ENCODE data around the gene ROCK2. TPM values are rescaled to one million over a fixed set of nuclear protein-coding genes. Genes with fewer than 3 reads are reported as not detected.

The ROCK2 gene
- polyA plus RNA-seq, 2 of the 4 experiments (the other 2 are of a cell fraction), result 34.0 to 38.7 TPM

GRCh38 chr2:11314487-11314886 is 29.9 kb downstream of the ROCK2 start (continued):
- TF ChIP-seq RAD21 (conservative IDR thresholded peaks at IDR 0.05 in 1 of 2, IDR thresholded peaks at IDR 0.05 in 1 of 2), result no peak
- no peak for TF ChIP-seq MAX (IDR thresholded peaks at IDR 0.05)
- TF ChIP-seq HDAC2 (IDR thresholded peaks at IDR 0.05), result no peak
- no peak for TF ChIP-seq HEYL (CRISPR knock-in tag; IDR thresholded peaks at IDR 0.05)
- no peak for TF ChIP-seq ATOH8 (CRISPR knock-in tag; IDR thresholded peaks at IDR 0.05; ENCODE audit: low read depth)
- no peak for TF ChIP-seq SREBF2 (IDR thresholded peaks at IDR 0.05)
- no peak for TF ChIP-seq NFE2L2 (conservative IDR thresholded peaks at IDR 0.05; ENCODE audit: low read length)

- no peaks in the 10 kb centered on the region for H3K9me3 ChIP-seq
- H3K4me1 ChIP-seq, result peaks cover 48% of the 10 kb centered on the region
- ChIA-PET CTCF (interaction anchor here (1.0 kb wide), 1 partner anchor 99 kb away, joined by 3 read pairs; no protein-coding TSS in a partner anchor), POLR2A (no interaction called here)
- WGBS (ENCODE audit: missing lambda C conversion rate), result 90% methylated on average over 6 of the region's 6 CpGs
- no peak for ATAC-seq
- no peak overlapping the region for H3K27ac ChIP-seq
- H3K4me2 ChIP-seq, result no peak overlapping the region
- TF ChIP-seq HMGXB4 (CRISPR knock-in tag; IDR thresholded peaks at IDR 0.05; ENCODE audit: borderline replicate concordance) (no peak), CBX8 (IDR thresholded peaks at IDR 0.05) (no peak), PHF8 (IDR thresholded peaks at IDR 0.05; ENCODE audit: borderline replicate concordance, low read depth) (no peak), ATOH8 (CRISPR knock-in tag; IDR thresholded peaks at IDR 0.05; ENCODE audit: low read depth) (no peak), TP53 (CRISPR knock-in tag; IDR thresholded peaks at IDR 0.05) (no peak), BHLHE40 (IDR thresholded peaks at IDR 0.05; ENCODE audit: low read depth, low read length) (no peak), USF2 (IDR thresholded peaks at IDR 0.05) (no peak), RFX5 (IDR thresholded peaks at IDR 0.05) (no peak), MAX (IDR thresholded peaks at IDR 0.05) (no peak), RAD21 (conservative IDR thresholded peaks at IDR 0.05 in 1 of 2, IDR thresholded peaks at IDR 0.05 in 1 of 2) (no peak)
- no peak overlapping the region for H3K4me3 ChIP-seq
- peak; percentile 70 for FAIRE-seq
- DNase-seq (ENCODE audit: low read depth in 1 of 2, low spot score in 1 of 2), result no peak
Measured at GRCh38 chr2:11312770-11313471, 31.5 kb downstream of the ROCK2 start.

GRCh38 chr2:11311543-11311942 is 32.9 kb downstream of the ROCK2 start:
- ChIA-PET CTCF (interaction anchor here (1.0 kb wide), 1 partner anchor 100 kb away, joined by 3 read pairs; no protein-coding TSS in a partner anchor), POLR2A (interaction anchor here (0.5 kb wide), 1 partner anchor 578 kb away, joined by 3 read pairs; no protein-coding TSS in a partner anchor)
- no peak for ATAC-seq
- peaks cover 50% of the 10 kb centered on the region for H3K4me1 ChIP-seq
- no peak for FAIRE-seq
- no peak overlapping the region for H3K4me3 ChIP-seq
- no peak overlapping the region for H3K4me2 ChIP-seq
- H3K9me3 ChIP-seq, result no peaks in the 10 kb centered on the region
- WGBS (ENCODE audit: missing lambda C conversion rate), result 79% methylated on average over 7 of the region's 7 CpGs
- DNase-seq (ENCODE audit: low read depth in 1 of 2, low spot score in 1 of 2), result no peak
- H3K27ac ChIP-seq, result no peak overlapping the region
- TF ChIP-seq ZNF302 (CRISPR knock-in tag; IDR thresholded peaks at IDR 0.05), result no peak
- no peak for TF ChIP-seq CTCF (IDR thresholded peaks at IDR 0.05)
- TF ChIP-seq FOSL2 (IDR thresholded peaks at IDR 0.05), result no peak
- TF ChIP-seq FOSL2 (CRISPR knock-in tag; IDR thresholded peaks at IDR 0.05), result no peak
- no peak for TF ChIP-seq EHMT2 (IDR thresholded peaks at IDR 0.05; ENCODE audit: low read depth)
- no peak for TF ChIP-seq ZC3H11A (IDR thresholded peaks at IDR 0.05)
- TF ChIP-seq ZSCAN20 (CRISPR knock-in tag; IDR thresholded peaks at IDR 0.05), result no peak
- no peak for TF ChIP-seq ATOH8 (CRISPR knock-in tag; IDR thresholded peaks at IDR 0.05; ENCODE audit: low read depth)
- TF ChIP-seq HOXB13 (CRISPR knock-in tag; IDR thresholded peaks at IDR 0.05; ENCODE audit: low read depth), result no peak
- TF ChIP-seq SMC3 (IDR thresholded peaks at IDR 0.05), result no peak
- TF ChIP-seq HMGXB4 (CRISPR knock-in tag; IDR thresholded peaks at IDR 0.05; ENCODE audit: borderline replicate concordance), result no peak
- no peak for TF ChIP-seq JUNB (IDR thresholded peaks at IDR 0.05)
- TF ChIP-seq TP53 (CRISPR knock-in tag; IDR thresholded peaks at IDR 0.05), result no peak
